GM20000 (cell line): Measurements from ENCODE around the gene ACSS3.

Source experiments
- DNase-seq: peaks from one replicate; pipeline ENCODE4 v3.0.0; 2012; ENCODE audit warnings: low spot score
- TF ChIP-seq, protein P1 (sequence below): IDR thresholded peaks from 2 replicates; pipeline ENCODE4 v1.5.1; 2012; ENCODE audit warnings: mild to moderate bottlenecking, control low read depth; ENCODE audit errors: extremely low read depth, missing control alignments

ACSS3 gene

DNA sequence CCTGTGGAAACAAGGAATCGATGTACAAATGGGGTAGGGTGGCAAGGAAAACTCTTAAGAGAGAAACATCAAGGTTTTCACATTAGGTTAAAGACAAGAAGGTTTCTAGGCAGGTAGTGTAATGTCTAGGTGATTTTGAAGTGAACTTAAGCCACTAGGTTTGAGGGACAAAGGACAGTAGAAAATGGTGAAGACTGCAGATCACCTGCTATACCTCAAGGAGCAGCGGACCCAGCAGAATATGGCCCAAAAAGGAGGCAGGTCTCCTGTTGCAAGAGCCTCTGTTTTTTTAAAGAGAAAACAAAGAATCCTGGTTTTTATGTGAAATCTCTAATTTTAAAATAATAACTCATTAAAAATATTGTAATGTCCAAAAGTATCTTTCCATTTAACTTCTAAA is 178.1 kb downstream of the ACSS3 start:
- no peak for DNase-seq
- TF ChIP-seq, protein P1, sequence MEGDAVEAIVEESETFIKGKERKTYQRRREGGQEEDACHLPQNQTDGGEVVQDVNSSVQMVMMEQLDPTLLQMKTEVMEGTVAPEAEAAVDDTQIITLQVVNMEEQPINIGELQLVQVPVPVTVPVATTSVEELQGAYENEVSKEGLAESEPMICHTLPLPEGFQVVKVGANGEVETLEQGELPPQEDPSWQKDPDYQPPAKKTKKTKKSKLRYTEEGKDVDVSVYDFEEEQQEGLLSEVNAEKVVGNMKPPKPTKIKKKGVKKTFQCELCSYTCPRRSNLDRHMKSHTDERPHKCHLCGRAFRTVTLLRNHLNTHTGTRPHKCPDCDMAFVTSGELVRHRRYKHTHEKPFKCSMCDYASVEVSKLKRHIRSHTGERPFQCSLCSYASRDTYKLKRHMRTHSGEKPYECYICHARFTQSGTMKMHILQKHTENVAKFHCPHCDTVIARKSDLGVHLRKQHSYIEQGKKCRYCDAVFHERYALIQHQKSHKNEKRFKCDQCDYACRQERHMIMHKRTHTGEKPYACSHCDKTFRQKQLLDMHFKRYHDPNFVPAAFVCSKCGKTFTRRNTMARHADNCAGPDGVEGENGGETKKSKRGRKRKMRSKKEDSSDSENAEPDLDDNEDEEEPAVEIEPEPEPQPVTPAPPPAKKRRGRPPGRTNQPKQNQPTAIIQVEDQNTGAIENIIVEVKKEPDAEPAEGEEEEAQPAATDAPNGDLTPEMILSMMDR = no peak

DNA sequence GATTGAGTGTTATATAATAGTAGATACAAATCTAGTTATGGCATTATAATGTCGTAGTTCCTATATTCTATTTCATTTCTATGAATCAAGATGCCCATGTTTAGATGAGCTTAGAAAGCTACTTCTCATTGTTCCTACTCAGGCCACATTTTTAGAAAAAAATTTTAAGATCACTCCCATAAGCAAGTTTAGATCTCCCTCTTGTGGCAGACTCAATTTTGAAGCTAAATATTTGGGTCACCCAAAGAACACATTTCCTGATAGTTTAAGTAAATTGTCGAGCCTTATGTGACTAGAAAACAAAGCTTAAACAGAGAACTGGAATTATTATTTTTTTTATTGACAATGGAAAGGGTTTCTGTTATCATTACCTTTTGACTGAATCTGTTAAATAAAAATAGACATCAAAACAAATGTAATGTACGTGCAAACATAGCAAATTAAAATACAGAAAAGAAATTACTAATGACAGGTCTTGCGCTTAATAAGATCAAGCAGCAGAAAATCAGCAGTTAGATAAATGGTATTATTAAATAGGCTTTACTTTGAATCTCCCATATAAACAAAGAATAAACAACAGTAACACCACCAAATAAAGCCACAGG is 180.2 kb downstream of the ACSS3 start:
- no peak for DNase-seq

DNA sequence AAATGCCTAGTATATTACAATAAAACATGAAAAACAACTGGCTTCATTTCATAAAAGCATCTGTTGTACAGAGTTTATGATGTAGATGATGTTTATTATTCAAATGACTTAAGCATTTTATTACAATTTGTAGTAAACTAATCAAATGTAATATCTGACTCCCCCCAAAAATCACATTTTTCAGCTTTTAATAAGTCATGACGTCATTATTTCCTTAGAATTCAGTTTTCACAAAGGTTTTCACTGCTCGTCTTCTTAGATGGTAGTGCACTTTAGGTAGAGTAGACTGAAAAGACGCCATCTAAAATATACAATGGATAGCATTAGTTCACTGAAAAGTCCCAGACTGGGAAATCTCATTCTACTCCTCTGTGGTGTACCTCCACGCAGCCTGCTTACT is 181.5 kb downstream of the ACSS3 start:
- TF ChIP-seq, protein P1 = no peak
- DNase-seq = no peak

More for the DNA sequence above, 180.2 kb downstream of the ACSS3 start:
- TF ChIP-seq, protein P1 = no peak

DNA sequence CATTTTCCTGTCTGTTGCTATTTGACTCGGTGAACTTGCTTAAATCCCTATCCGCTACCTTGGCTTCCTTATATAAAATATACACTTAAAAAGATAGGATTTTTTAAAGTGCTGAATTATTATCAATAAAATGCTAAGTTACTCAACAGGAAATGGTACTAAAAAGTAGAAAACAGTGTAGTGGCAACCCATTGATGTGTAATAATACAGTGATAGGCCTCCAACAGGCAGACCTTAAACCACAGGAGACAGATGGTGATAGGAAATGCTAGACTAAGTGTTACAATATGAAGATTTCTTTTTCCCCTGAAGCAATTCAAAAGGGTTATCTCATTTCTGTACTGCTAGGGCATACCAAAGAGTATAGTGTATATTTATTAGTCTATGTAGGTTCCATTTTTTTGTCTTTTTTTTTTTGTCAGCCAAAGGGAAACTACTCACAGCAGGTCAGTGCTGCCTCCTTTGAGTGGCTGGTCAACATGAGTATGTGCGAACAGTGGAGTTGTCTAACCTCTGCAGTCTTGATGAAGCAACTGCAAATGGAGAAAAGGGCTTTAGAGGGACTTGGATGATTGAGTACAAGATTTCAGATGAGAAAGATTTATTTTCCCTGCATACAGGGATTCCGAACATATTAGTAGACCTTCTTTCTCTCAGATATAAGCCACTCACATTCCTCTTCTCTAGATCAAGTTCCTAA is 183.8 kb downstream of the ACSS3 start:
- TF ChIP-seq, protein P1 = no peak
- DNase-seq = no peak

DNA sequence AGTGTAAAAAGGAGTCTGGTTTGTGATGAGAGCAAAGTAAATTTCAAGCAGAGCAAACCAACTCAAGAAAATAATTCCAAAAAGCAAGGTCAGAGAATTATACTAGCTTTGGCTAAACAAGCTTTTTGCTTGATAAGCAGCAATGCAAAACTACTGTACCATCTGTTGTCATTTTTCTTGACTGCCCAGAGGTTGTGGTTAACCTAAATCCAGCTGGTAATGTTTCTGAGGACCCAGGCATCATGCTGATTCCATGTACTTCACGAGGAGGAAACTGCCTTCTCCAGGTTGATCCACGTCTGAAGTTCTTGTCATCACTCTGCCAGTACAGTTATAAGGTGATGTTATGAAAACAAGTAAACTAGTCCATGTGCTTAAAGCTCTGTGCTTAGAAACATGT is 185.2 kb downstream of the ACSS3 start:
- TF ChIP-seq, protein P1 = no peak
- no peak for DNase-seq

DNA sequence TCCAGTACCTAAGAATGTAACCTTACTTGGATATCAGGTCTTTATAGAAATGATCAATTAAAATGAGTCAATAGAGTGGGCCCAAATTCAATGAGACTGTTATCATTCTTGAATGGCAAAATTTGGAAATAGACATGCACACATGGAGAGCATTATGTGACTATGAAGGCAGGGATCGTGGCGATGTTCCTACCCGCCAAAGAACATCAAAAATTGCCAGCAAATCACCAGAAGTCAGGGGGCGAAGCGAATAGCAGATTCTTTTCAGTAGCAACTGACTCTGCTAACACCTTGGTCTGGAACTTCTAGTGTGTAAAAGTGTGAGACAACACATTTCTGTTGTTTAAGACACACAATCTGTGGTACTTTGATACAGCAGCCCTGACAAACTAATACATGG is 192.5 kb downstream of the ACSS3 start:
- TF ChIP-seq, protein P1 = no peak
- no peak for DNase-seq

DNA sequence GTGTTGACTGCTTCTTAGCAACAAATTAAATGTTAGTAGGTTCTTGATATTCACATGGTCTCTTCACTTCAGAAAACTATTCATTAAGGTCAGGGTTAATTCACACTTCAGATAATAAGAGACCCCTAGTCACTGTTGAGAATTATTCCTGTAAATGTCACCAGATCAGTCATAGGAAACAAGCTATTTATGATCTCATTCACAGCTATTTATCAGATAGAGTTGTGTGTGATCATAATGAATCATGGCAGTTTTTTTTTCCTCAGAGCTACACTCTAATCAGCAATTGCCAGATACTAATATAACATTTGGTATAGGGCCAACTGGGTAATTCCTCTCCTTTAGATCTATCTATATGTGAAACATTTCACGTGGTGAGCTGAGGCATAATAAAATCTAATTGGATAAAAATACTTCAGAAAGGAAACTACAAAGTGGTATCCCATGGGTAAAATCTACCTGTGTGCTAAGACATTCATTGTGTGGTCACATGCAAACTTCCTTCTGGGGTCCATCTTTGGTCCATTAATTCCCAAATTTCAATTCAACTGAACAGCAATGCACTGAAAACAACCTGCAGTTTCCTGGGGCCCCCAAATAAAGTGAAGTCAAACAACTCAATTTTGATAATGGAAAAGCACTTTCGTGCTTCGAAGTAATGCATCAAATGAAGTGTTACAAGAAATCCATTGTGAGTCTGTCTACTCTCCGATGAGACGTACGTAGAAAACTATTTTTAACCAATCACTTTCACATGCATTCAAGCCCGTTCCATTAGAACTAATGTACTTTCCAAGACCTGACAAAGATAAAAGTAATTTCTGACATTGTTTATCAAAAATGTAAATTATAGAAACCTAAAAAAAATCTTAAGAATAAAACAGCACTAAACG is 197.0 kb downstream of the ACSS3 start:
- DNase-seq = no peak
- TF ChIP-seq, protein P1 = no peak
